HepG2 (cell line): ENCODE results near the gene CYTH1. TPM values are rescaled to one million over a fixed set of nuclear protein-coding genes. Genes with fewer than 3 reads are reported as not detected.

ENCODE experiments used
- ATAC-seq: fragments of 200-7000 bp; cut with Tn5 transposase; 3 replicates; pipeline ENCODE4 v1.9.1; 2020; ENCODE audit warnings: mild to moderate bottlenecking, moderate library complexity
- BruUV-seq: library from RNA; stranded (reverse); fragments of 400-500 nt; replicated peaks from 2 replicates; lab custom pipeline; 2021; lab: Mats Ljungman, UMichigan
- CTCF ChIA-PET: fragments of 300-600 bp; formaldehyde crosslinking; extraction: SDS; loops from one replicate; lab custom pipeline; 2021; ENCODE audit warnings: low total read pairs, inconsistent platforms, low intra/inter-chr PET ratio; lab: Yijun Ruan, JAX
- POLR2A ChIA-PET: fragments of 350-600 bp; sonication (Branson Sonifier 250); formaldehyde crosslinking; loops from one replicate; lab custom pipeline; 2020; ENCODE audit warnings: antibody characterized with exemption, inconsistent platforms; lab: Yijun Ruan, JAX
- DNase-seq: peaks from one replicate; pipeline ENCODE4 v3.0.0-alpha.2; 2015; ENCODE audit warnings: low spot score
- FAIRE-seq: peaks from 3 replicates; lab custom pipeline; 2011; peaks lifted over from hg19 to GRCh38; lab: Jason Lieb, UNC
- H2AFZ ChIP-seq: one replicate; pipeline ENCODE4 v1.6.1; 2011; ENCODE audit warnings: low read length, inconsistent platforms
- H3K27ac ChIP-seq: fragments of 300-600 bp; 3 replicates; pipeline ENCODE4 v1.8.0; 2011; ENCODE audit warnings: mixed run types, mild to moderate bottlenecking, mixed read lengths, low read length, inconsistent platforms; ENCODE audit not compliant: insufficient read depth; ENCODE audit errors: extremely low read length
- H3K27me3 ChIP-seq, 2 experiments: fragments of 200-600 bp in 1 of 2; 2 replicates in 1 of 2; 3 replicates in 1 of 2; pipeline versions ENCODE4 v1.6.0 to v1.8.0; 2011; ENCODE audit warnings: low read length in 2 of 2, mild to moderate bottlenecking in 2 of 2, moderate library complexity in 2 of 2, inconsistent platforms in 1 of 2; ENCODE audit not compliant: insufficient read depth in 2 of 2, control insufficient read depth in 1 of 2
- H3K36me3 ChIP-seq, 2 experiments: fragments of 200-600 bp in 1 of 2; replicated peaks in 1 of 2; 2 replicates in 1 of 2; 3 replicates in 1 of 2; pipeline versions ENCODE4 v1.5.1 to v1.8.0; 2011; ENCODE audit warnings: low read length in 2 of 2, inconsistent platforms in 1 of 2; ENCODE audit not compliant: insufficient read depth in 2 of 2, control insufficient read depth in 1 of 2
- H3K4me1 ChIP-seq: 2 replicates; pipeline ENCODE4 v1.5.1; 2012; ENCODE audit warnings: low read length, inconsistent platforms; ENCODE audit not compliant: insufficient read depth
- H3K4me2 ChIP-seq: 2 replicates; pipeline ENCODE4 v1.6.0; 2011; ENCODE audit warnings: low read depth, low read length, inconsistent platforms
- H3K4me3 ChIP-seq, 3 experiments: fragments of 200-600 bp in 1 of 3; sonication (generic), shearing (Covaris generic) in 1 of 3; replicated peaks in 1 of 3; 2 replicates each; pipeline ENCODE4 v1.5.1; 2011 to 2016; ENCODE audit warnings: low read length in 3 of 3, inconsistent platforms in 2 of 3, low read depth in 2 of 3, mild to moderate bottlenecking in 2 of 3, control low read depth in 1 of 3, mixed read lengths in 1 of 3; ENCODE audit not compliant: insufficient read depth in 1 of 3
- H3K79me2 ChIP-seq: one replicate; pipeline ENCODE4 v1.6.1; 2011; ENCODE audit warnings: low read length, inconsistent platforms; ENCODE audit not compliant: insufficient read depth
- H3K9ac ChIP-seq: 2 replicates; pipeline ENCODE4 v1.6.0; 2011; ENCODE audit warnings: mild to moderate bottlenecking, low read depth, low read length, inconsistent platforms; ENCODE audit not compliant: insufficient read depth
- H3K9me3 ChIP-seq: 2 replicates; pipeline ENCODE4 v1.5.1; 2012; ENCODE audit warnings: mild to moderate bottlenecking, low read length
- H4K20me1 ChIP-seq: 2 replicates; pipeline ENCODE4 v1.6.0; 2011; ENCODE audit warnings: inconsistent platforms, mild to moderate bottlenecking, low read length, moderate library complexity; ENCODE audit not compliant: insufficient read depth
- CEBPB ChIP-seq: IDR thresholded peaks from 2 replicates; pipeline ENCODE4 v1.6.1; 2011; ENCODE audit warnings: low read depth, low read length, improper control_type of control experiment, borderline replicate concordance
- EP300 ChIP-seq, 3 experiments: sonication (generic) in 1 of 3; formaldehyde crosslinking in 1 of 3; IDR thresholded peaks; 2 replicates each; pipeline versions ENCODE4 v1.5.1 to v1.6.1; 2011 to 2020; ENCODE audit warnings: low read depth in 2 of 3, low read length in 2 of 3, borderline replicate concordance in 1 of 3, improper control_type of control experiment in 1 of 3, mild to moderate bottlenecking in 1 of 3, missing genetic modification reagents in 1 of 3, moderate library complexity in 1 of 3
- HNRNPK ChIP-seq: fragments of 200-400 bp; formaldehyde crosslinking; IDR thresholded peaks from 2 replicates; pipeline ENCODE4 v1.6.1; 2018; ENCODE audit warnings: low read length, low read depth, moderate library complexity, mild to moderate bottlenecking; ENCODE audit not compliant: poor library complexity, severe bottlenecking
- MATR3 ChIP-seq: sonication (generic); formaldehyde crosslinking; IDR thresholded peaks from 2 replicates; pipeline ENCODE4 v1.4.0; 2020; ENCODE audit warnings: missing genetic modification reagents
- WGBS: methylation state at CpG from one replicate; pipeline ENCODE4 v1.1.6; 2017; ENCODE audit warnings: low lambda C conversion rate; 5-methylcytosine and 5-hydroxymethylcytosine counted together
- in situ Hi-C: cut with HindIII; loops from 2 replicates; pipeline ENCODE4 v1.10.0; 2017; ENCODE audit warnings: low pct_unique_long_range_greater_than_20kb; ENCODE audit not compliant: extremely low pct_ligation_motif_present
- intact Hi-C: fragments of 100-400 bp; cut with micrococcal nuclease; formaldehyde crosslinking; loops from one replicate; pipeline ENCODE4 v1.10.0; 2022; ENCODE audit not compliant: unreplicated experiment
- polyA plus RNA-seq, 8 experiments: library from polyadenylated mRNA; depleted of rRNA in 3 of 8; stranded (reverse) in 7 of 8; unstranded in 1 of 8; fragments of >200 nt; fragmentation: Illumina TruSeq in 4 of 8; extraction: Trizol in 4 of 8; gene quantifications; 2 replicates each; pipeline versions ENCODE4 v1.2.1 to v1.2.3, GENCODE V29; 2011 to 2016; ENCODE audit warnings: low read depth in 4 of 8, missing spikeins in 1 of 8, mixed read lengths in 1 of 8; ENCODE audit not compliant: insufficient read depth in 1 of 8
- total RNA-seq, 5 experiments: library from RNA; depleted of rRNA; stranded (reverse); fragments of >200 nt; fragmentation: Illumina TruSeq; extraction: Trizol; gene quantifications; 2 replicates each; pipeline ENCODE4 v1.2.3, GENCODE V29; 2016; ENCODE audit warnings: low read depth in 1 of 5

CYTH1 gene
- total and polyA plus RNA-seq, 2 of the 13 experiments (the other 11 are each of a cell fraction or from before 2014, with no cell fraction given) = 20.1 to 48.9 TPM

DNA sequence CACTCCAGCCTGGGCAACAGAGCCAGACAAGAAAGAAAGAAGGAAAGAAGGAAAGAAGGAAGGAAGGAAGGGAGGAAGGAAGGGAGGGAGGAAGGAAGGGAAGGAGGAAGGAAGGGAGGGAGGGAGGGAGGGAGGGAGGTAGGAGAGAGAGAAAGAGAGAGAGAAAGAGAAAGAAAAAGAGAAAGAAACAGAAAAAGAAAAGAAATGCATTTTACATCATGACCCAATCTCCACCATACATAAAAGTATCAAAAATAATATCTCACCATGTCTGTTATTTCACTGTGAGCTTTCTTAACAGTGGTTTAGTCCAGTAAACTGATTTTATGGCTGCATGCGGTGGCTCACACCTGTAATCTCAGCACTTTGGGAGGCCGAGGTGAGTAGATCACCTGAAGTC, 70.0 kb downstream of the CYTH1 start:
- WGBS = 100% methylated on average over 2 of the region's 2 CpGs
- CTCF ChIA-PET = no interaction called here

DNA sequence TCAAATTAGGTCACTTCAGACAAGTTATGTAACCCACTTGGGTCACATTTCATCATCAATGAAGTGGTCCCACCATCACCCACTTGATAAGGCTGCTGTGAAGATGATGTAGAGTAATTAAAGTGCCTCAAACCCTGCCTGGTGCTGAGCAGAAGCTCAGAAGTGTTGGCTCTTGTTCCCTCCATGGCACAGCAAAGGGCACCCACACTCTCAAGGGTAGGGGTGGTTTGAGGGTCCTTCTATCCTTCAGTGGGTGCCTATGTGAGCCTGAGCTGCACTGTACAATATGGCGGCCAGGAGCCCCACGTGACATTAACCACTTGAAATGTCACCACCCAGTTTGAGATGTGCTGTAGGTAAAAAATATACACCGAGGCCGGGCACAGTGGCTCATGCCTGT, 71.5 kb downstream of the CYTH1 start:
- Histone ChIP-seq H3K9me3 (no peaks in the 10 kb centered on the region), H3K79me2 (peaks cover 36% of the 10 kb centered on the region), H3K9ac (no peak overlapping the region), H3K4me1 (peaks cover 24% of the 10 kb centered on the region), H4K20me1 (peaks cover 5% of the 10 kb centered on the region; the same call in 1 of the 2 replicates), H3K27me3 (no peaks in the 10 kb centered on the region), H3K27ac (no peak overlapping the region), H3K4me3 (no peak overlapping the region), H2AFZ (no peak overlapping the region), H3K4me2 (no peak overlapping the region), H3K36me3 (peaks cover 3 to 20% of the 10 kb centered on the region in 2 experiments; a peak in 3 of 5 replicates)
- BruUV-seq = no TSS peak
- CTCF ChIA-PET = no interaction called here
- in situ Hi-C loops = no loop called here
- TF ChIP-seq MATR3 (CRISPR knock-in tag) (no peak), CEBPB (peak; percentile 36; the same call in 1 of the 2 replicates)
- POLR2A ChIA-PET = no interaction called here
- ATAC-seq (no peak), DNase-seq (no peak), FAIRE-seq (no peak)
- intact Hi-C loops = no loop called here
- 94% methylated on average over 4 of the region's 4 CpGs for WGBS

More for the DNA sequence above, 70.0 kb downstream of the CYTH1 start:
- H3K36me3 ChIP-seq = peaks cover 2 to 8% of the 10 kb centered on the region in 2 experiments; a peak in 3 of 5 replicates
- H3K27me3 ChIP-seq = no peaks in the 10 kb centered on the region
- no peak overlapping the region for H3K27ac ChIP-seq
- FAIRE-seq (no peak), DNase-seq (no peak), ATAC-seq (no peak)
- peak; percentile 83 for TF ChIP-seq HNRNPK
- TF ChIP-seq EP300 (IDR thresholded peaks at IDR 0.05; ENCODE audit: low read depth in 2 of 2, low read length in 2 of 2) = no peak
- TF ChIP-seq EP300 (CRISPR knock-in tag; IDR thresholded peaks at IDR 0.05; ENCODE audit: borderline replicate concordance) = no peak
- BruUV-seq = no TSS peak
- no peaks in the 10 kb centered on the region for H3K9me3 ChIP-seq
- POLR2A ChIA-PET = interaction anchor here (0.7 kb wide), 1 partner anchor 371 kb away, joined by 3 read pairs; no protein-coding TSS in a partner anchor
- H3K9ac ChIP-seq = no peak overlapping the region
- H3K79me2 ChIP-seq = peaks cover 48% of the 10 kb centered on the region
- H3K4me3 ChIP-seq = no peak overlapping the region
- peaks cover 11% of the 10 kb centered on the region; the same call in 1 of the 2 replicates for H4K20me1 ChIP-seq
- in situ Hi-C loops = no loop called here
- no peak overlapping the region for H3K4me2 ChIP-seq
- intact Hi-C loops = no loop called here
- H3K4me1 ChIP-seq = peaks cover 38% of the 10 kb centered on the region
- no peak overlapping the region for H2AFZ ChIP-seq
